ENCODE measurements around the gene PTPRN2. TPM values are rescaled to one million over a fixed set of nuclear protein-coding genes. Genes with fewer than 3 reads are reported as not detected.

Gene PTPRN2
- total RNA-seq, 1 experiment from 2014 or later = 1.1 TPM

DNA sequence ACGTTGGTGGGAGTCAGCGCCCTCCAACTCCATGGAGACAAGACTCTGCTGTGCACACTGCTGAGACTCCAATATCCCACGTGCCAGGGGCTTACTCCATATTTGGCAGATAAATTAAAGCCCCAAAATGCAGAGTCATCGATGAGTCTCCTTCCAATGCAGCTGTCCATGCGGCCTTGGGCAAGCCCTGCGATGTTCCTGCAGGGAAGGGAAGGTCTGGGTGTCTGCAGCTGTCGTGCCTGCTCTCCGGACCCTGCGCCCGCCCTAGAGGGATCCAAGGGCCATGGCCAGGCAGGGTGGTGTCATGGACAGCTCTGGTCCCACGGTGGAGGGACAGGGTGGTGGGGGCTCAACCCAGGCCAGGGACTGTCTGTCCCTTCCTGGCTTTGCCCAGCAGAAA is 185.2 kb downstream of the PTPRN2 start:
- DNase-seq (ENCODE audit: low read depth, low spot score) (no peak), ATAC-seq (0 out of 2 replicates have a peak, but pooled peaks have one; percentile 22)
- no TSS peak for BruUV-seq (replicated peaks)
- Histone ChIP-seq H3K9me3 (ENCODE audit: control insufficient read depth, insufficient read depth, low read depth, low read length) (no peaks in the 10 kb centered on the region), H3K27me3 (ENCODE audit: control insufficient read depth, insufficient read depth, low read length) (no peaks in the 10 kb centered on the region), H3K4me3 (ENCODE audit: low read depth in 2 of 2, low read length in 2 of 2) (no peak overlapping the region), H3K27ac (ENCODE audit: low read length) (no peak overlapping the region), H3K36me3 (ENCODE audit: control insufficient read depth, insufficient read depth, low read length) (no peaks in the 10 kb centered on the region), H3K4me1 (ENCODE audit: control insufficient read depth, insufficient read depth, low read length) (no peaks in the 10 kb centered on the region)
- in situ Hi-C loops (cut with HindIII; ENCODE audit: low pct_unique_long_range_greater_than_20kb, low sequenced_read_pairs) (no loop called here), intact Hi-C loops (cut with micrococcal nuclease; ENCODE audit: unreplicated experiment) (no loop called here)
- TF ChIP-seq, protein P1, sequence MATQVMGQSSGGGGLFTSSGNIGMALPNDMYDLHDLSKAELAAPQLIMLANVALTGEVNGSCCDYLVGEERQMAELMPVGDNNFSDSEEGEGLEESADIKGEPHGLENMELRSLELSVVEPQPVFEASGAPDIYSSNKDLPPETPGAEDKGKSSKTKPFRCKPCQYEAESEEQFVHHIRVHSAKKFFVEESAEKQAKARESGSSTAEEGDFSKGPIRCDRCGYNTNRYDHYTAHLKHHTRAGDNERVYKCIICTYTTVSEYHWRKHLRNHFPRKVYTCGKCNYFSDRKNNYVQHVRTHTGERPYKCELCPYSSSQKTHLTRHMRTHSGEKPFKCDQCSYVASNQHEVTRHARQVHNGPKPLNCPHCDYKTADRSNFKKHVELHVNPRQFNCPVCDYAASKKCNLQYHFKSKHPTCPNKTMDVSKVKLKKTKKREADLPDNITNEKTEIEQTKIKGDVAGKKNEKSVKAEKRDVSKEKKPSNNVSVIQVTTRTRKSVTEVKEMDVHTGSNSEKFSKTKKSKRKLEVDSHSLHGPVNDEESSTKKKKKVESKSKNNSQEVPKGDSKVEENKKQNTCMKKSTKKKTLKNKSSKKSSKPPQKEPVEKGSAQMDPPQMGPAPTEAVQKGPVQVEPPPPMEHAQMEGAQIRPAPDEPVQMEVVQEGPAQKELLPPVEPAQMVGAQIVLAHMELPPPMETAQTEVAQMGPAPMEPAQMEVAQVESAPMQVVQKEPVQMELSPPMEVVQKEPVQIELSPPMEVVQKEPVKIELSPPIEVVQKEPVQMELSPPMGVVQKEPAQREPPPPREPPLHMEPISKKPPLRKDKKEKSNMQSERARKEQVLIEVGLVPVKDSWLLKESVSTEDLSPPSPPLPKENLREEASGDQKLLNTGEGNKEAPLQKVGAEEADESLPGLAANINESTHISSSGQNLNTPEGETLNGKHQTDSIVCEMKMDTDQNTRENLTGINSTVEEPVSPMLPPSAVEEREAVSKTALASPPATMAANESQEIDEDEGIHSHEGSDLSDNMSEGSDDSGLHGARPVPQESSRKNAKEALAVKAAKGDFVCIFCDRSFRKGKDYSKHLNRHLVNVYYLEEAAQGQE (IDR thresholded peaks at IDR 0.05; ENCODE audit: insufficient read depth in 1 of 2, low read depth in 2 of 2, low read length in 1 of 2) = no peak
- TF ChIP-seq CTCF (IDR thresholded peaks at IDR 0.05) (no peak), POLR2AphosphoS5 (IDR thresholded peaks at IDR 0.05; ENCODE audit: low read depth, low read length) (no peak), TCF7L2 (IDR thresholded peaks at IDR 0.05; ENCODE audit: low read depth, low read length) (no peak), SIN3A (IDR thresholded peaks at IDR 0.05; ENCODE audit: borderline replicate concordance, insufficient read depth, low read depth, low read length) (no peak)
- CTCF ChIA-PET = interaction anchor here (0.9 kb wide), 1 partner anchor 48 kb away, joined by 5 read pairs; no protein-coding TSS in a partner anchor
- POLR2A ChIA-PET = no interaction called here

DNA sequence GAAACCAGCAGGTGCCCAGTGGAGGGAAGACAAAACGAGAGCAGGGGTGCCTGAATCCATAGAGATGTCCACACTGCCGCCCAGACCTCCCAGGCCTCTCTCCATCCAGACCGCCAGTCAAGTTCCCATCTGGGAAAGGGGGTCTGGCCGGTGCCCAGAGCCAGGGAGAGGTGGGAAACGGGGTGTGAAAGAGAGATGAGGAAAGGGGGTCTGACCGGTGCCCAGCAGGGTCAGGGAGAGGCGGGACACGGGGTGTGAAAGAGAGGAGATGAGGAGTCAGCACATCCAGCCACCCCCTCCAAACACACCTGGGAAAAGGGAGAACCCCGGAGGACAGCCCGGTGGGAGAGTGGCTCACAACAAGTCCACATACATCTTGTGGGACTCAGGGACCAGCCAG is 185.8 kb downstream of the PTPRN2 start:
- intact Hi-C loops (cut with micrococcal nuclease; ENCODE audit: unreplicated experiment) = no loop called here
- ATAC-seq (no peak), DNase-seq (ENCODE audit: low read depth, low spot score) (no peak)
- H3K27me3 ChIP-seq (ENCODE audit: control insufficient read depth, insufficient read depth, low read length) = no peaks in the 10 kb centered on the region
- TF ChIP-seq SIN3A (IDR thresholded peaks at IDR 0.05; ENCODE audit: borderline replicate concordance, insufficient read depth, low read depth, low read length) (no peak), POLR2AphosphoS5 (IDR thresholded peaks at IDR 0.05; ENCODE audit: low read depth, low read length) (no peak), TCF7L2 (IDR thresholded peaks at IDR 0.05; ENCODE audit: low read depth, low read length) (no peak), CTCF (IDR thresholded peaks at IDR 0.05) (no peak)
- TF ChIP-seq, protein P1 (IDR thresholded peaks at IDR 0.05; ENCODE audit: insufficient read depth in 1 of 2, low read depth in 2 of 2, low read length in 1 of 2) = no peak
- ChIA-PET POLR2A (no interaction called here), CTCF (interaction anchor here (0.9 kb wide), 1 partner anchor 47 kb away, joined by 5 read pairs; no protein-coding TSS in a partner anchor)
- H3K36me3 ChIP-seq (ENCODE audit: control insufficient read depth, insufficient read depth, low read length) = no peaks in the 10 kb centered on the region
- in situ Hi-C loops (cut with HindIII; ENCODE audit: low pct_unique_long_range_greater_than_20kb, low sequenced_read_pairs) = no loop called here
- no peak overlapping the region for H3K4me3 ChIP-seq (ENCODE audit: low read depth in 2 of 2, low read length in 2 of 2)
- H3K4me1 ChIP-seq (ENCODE audit: control insufficient read depth, insufficient read depth, low read length) = peaks cover 2% of the 10 kb centered on the region; the same call in 1 of the 2 replicates
- no peak overlapping the region for H3K27ac ChIP-seq (ENCODE audit: low read length)
- no TSS peak for BruUV-seq (replicated peaks)
- no peaks in the 10 kb centered on the region for H3K9me3 ChIP-seq (ENCODE audit: control insufficient read depth, insufficient read depth, low read depth, low read length)
